HL-60/S4 treated with retinoic acid at 250 ng/mL for 4 days and 3 days (cell line): ENCODE data around the gene RAI14.

Experiments
- in situ Hi-C: fragments of 300-500 bp; cut with MboI; formaldehyde crosslinking; loops from 2 replicates; pipeline ENCODE4 v1.7.0; 2022; ENCODE audit warnings: low sequenced_read_pairs

RAI14 gene

GRCh38 chr5:34639852-34640626 lies 16.1 kb upstream of the RAI14 start:
- in situ Hi-C loops: no loop called here

DNA sequence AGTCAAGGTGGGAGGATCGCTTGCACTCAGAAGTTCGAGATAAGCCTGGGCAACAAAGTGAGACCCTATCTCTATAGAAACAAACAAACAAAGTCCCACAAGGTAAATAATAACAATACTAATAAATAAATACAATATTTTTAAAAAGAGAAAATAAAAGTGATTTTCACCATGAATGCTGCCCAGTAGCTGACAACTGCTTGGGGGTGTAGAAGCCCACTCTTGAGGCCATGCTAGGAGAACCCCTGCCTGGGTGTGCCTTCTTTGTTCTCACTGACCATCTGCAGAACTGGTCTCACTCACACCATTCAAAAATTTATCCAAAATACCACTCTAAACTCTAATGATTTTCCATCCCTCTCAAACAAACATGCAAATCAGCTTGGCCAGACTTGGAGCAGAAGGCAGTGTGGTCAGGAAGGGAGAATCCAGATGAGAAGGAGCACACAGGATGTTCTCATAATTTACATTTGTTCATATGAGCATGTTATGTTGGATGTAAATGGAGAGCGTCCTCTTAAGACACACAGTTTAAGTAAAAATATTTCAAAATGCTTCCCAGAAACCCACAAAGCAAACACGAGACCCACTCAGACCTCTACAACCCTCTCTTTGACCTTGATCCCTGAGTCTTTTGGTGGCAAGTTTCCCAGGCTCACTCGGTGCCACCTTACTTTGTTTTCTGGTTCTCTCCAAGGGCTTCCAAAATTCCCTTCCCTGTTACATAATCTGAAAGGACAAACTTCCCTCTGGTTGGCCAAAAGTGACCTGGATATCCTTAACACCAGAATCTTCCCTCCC lies 7.9 kb upstream of the RAI14 start:
- in situ Hi-C loops: no loop called here

DNA sequence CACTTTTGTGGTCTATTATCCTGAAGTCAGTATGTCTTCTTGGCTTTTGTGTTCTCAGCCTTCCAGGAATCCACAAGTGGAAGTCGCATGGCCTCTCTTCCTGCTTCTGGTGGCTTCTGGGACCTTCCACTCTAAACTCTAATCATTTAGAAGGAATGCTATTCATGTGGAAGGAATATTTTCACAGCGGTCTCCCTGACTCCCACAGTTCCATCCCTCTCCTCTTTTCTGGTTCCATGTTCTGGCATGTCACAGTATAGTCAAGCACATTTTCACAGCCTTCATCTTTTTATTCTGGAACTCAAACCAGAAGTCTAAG lies 7.3 kb upstream of the RAI14 start:
- in situ Hi-C loops: no loop called here

DNA sequence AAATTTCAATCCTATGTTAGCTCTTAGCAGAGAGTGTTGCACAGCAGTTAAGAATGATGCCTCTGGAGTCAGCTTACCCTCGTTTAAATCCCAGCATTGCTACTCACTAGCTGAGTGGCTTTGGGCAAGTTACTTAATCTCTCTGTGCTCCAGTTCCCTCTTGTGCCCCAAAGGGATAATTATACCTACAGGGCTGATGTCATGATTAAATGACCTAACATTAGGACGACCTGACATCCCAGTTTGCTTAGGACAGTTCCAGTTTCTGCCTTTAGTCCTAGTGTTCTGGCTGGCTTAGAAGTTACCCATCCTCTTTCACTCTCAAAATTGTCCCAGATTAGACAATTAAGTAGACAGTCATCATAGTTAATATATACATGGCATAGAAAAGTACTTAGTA lies 4.3 kb upstream of the RAI14 start:
- in situ Hi-C loops: no loop called here

GRCh38 chr5:34652466-34652865 lies 3.7 kb upstream of the RAI14 start:
- in situ Hi-C loops: no loop called here

- in situ Hi-C loops: no loop called here
Measured at GRCh38 chr5:34652914-34653313, 3.2 kb upstream of the RAI14 start.

GRCh38 chr5:34653708-34654107 lies 2.4 kb upstream of the RAI14 start:
- in situ Hi-C loops: no loop called here

GRCh38 chr5:34655354-34655991 lies 655 bp upstream of the RAI14 start:
- in situ Hi-C loops: no loop called here

- in situ Hi-C loops: no loop called here
Measured at GRCh38 chr5:34656700-34657273, 659 bp downstream of the RAI14 start.

GRCh38 chr5:34657274-34657921 lies 1.3 kb downstream of the RAI14 start:
- in situ Hi-C loops: no loop called here

DNA sequence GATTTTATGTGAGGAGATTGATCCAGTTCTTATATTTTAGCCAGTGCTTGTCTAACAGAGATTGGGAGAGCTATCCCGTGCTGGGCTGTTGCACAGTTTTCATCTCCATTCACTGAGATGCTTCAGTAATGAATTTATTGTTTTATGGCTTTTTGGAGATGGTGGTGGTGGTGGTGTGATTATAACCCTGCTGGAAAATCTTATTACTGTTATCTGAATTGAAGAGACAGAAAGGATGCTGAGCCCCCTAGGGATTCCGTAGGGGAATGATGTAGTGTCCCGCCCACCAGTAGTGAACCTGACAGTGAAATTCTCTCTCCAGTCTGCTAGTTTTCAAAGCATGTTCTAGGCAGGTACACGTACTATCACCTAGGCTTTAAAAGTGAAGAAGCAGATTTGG lies 1.9 kb downstream of the RAI14 start:
- in situ Hi-C loops: no loop called here

- in situ Hi-C loops: no loop called here
Measured at GRCh38 chr5:34659168-34659567, 3.0 kb downstream of the RAI14 start.

DNA sequence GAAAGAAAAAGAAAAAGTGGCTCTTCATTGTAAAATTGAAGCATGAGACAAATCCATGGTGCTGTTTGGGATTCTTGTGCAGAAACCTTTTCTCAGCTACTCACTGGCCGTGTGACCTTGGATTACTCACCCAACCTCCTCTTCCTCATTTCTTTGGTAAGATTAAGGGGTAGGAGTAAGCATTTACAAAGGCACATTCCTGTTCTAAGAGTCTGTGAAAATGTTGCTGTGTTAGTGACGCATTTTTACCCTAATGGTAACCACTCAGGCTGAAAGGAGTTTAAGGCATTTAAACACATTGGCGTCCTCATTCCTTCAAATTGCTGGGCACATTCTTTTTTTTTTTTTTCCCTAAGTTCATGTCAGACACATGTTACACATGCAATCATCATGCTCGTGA lies 4.3 kb downstream of the RAI14 start:
- in situ Hi-C loops: no loop called here

- in situ Hi-C loops: no loop called here
Measured at GRCh38 chr5:34663771-34664496, 7.8 kb downstream of the RAI14 start.

- in situ Hi-C loops: no loop called here
Measured at GRCh38 chr5:34666392-34667080, 10.4 kb downstream of the RAI14 start.

DNA sequence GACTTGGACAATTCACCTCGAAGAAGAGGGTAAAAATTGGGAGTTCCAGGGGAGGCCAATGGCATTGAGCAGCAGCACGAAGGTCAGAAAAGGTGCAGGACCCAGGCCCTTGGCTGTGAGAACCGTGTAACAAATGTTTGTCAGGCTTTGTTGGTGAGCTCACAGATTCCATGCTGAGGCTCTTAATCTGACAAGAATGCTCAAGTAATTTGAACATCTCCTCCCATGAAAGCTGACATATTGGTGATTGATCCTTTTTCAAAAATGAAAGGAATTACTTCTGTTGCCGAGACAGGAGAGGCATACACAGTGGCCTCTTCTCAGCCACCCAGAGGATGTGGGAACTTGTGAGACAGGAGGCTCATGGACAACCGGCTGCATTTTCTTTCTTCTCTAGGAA lies 11.6 kb downstream of the RAI14 start:
- in situ Hi-C loops: no loop called here

DNA sequence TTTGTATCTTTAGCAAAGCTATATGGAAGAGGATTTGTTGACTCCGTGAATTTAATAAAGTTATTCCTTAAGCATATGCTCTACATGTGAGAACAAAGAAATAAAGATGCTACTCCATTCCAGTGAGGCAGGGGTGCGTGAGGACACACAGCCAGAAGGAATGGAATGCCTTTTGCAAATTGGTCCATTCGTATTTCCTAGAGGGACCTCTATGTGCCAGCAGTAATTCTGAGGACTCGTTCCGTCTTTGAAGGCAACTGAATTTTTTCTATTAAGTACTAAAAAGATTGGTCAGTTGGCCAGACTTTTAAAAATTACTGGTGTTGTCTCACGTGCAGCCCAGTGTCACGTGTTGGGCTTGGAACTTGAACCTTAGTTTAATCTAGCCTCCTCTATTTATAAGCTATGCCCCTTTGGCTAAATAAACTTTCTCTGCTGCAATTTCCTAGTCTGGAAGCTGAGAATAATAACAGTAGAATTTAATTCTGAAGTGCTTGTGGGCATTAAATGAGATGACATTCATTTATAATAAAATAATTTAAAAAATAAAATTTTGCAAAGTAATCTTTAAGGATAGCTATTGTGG lies 13.9 kb downstream of the RAI14 start:
- in situ Hi-C loops: no loop called here

DNA sequence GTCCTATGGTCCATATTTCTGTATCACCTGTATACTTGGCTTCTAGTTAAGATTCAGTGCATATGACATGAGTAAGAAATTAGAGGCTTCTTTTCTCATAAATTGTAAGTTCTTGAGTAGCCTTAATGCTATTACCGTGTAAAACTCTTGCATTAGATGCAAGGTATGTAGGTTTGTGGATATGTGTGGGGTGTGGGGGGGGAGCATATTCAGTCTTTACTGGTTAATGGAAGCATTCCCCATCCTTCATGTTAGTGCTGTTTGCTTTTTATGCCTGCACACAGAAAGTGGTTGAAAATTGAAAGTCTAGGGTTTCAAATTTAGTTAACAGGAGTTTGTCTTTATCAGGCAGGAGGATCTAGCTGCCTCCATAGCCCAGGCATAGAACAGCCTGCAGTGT lies 16.1 kb downstream of the RAI14 start:
- in situ Hi-C loops: no loop called here

DNA sequence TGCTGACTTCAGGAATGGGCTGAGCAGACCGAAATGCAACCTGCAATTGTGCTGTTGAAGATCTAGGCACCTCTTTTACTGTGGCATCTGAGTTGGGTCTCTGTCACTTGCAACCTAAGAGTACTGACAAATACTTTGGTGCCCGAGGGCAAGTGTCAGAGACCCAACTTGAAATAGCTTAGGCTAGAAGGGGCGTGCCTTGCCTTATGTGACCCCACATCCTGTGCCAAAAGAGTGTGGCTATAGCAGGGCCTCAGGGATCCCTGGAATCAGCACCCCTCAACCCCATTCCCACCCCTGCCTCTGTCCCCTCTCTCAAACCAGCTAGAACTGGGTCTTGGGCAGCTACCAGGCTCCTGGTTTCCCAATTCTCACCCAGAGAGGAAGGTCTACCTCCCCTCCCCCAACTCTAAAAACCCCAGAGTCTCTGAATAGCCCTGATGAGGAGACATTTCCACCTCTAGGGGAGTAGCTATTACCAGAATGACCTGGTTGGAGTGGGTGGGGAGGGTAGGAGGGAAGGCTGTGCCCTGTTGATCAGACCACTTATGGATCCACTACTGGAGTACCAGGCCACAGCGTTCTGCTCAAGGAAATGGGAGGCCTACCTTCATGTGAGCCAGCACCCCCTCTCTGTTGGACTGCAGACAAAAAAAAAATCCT lies 17.5 kb downstream of the RAI14 start:
- in situ Hi-C loops: no loop called here
